H1 (cell line): Measurements from ENCODE around the gene SLC9C2. TPM values are rescaled to one million over a fixed set of nuclear protein-coding genes. Genes with fewer than 3 reads are reported as not detected.

ENCODE experiments used
- CTCF ChIA-PET: fragments of 300-600 bp; sonication (Branson Sonifier 250); formaldehyde crosslinking; loops from one replicate; lab custom pipeline; 2021; ENCODE audit not compliant: partially characterized antibody; lab: Charles Lee
- POLR2A ChIA-PET: fragments of 300-600 bp; sonication (Branson Sonifier 250); formaldehyde crosslinking; loops from one replicate; lab custom pipeline; 2021; ENCODE audit warnings: inconsistent platforms; ENCODE audit not compliant: partially characterized antibody; lab: Charles Lee
- DNase-seq, 2 experiments: peaks; one replicate each; pipeline versions ENCODE4 v3.0.0 to v3.0.0-alpha.2; 2010 to 2022; ENCODE audit warnings: low spot score in 2 of 2, low read depth in 1 of 2, mixed read lengths in 1 of 2
- FAIRE-seq: peaks from 2 replicates; lab custom pipeline; 2011; peaks lifted over from hg19 to GRCh38; lab: Jason Lieb, UNC
- H2AFZ ChIP-seq: 2 replicates; pipeline ENCODE4 v1.8.1; 2012; ENCODE audit warnings: low read length, inconsistent platforms
- H2AK5ac ChIP-seq: 2 replicates; pipeline ENCODE4 v1.6.1; 2013; ENCODE audit warnings: low read depth, low read length
- H2BK120ac ChIP-seq: replicated peaks from 2 replicates; pipeline ENCODE3; 2013; ENCODE audit warnings: low read depth, low read length, inconsistent platforms
- H2BK12ac ChIP-seq: 2 replicates; pipeline ENCODE4 v1.6.1; 2013; ENCODE audit warnings: low read depth, low read length
- H2BK15ac ChIP-seq: 2 replicates; pipeline ENCODE4 v1.6.1; 2013; ENCODE audit warnings: low read length
- H2BK20ac ChIP-seq: 2 replicates; pipeline ENCODE4 v1.6.1; 2013; ENCODE audit warnings: low read length
- H2BK5ac ChIP-seq: 2 replicates; pipeline ENCODE4 v1.6.1; 2013; ENCODE audit warnings: low read depth, low read length
- H3K14ac ChIP-seq: 2 replicates; pipeline ENCODE4 v1.6.1; 2013; ENCODE audit warnings: inconsistent platforms; ENCODE audit not compliant: insufficient read length
- H3K18ac ChIP-seq: 2 replicates; pipeline ENCODE4 v1.6.1; 2013; ENCODE audit warnings: low read length; ENCODE audit errors: extremely low read depth
- H3K23ac ChIP-seq: 2 replicates; pipeline ENCODE4 v1.6.1; 2013; ENCODE audit warnings: inconsistent platforms; ENCODE audit not compliant: insufficient read length
- H3K23me2 ChIP-seq: 2 replicates; pipeline ENCODE4 v1.6.1; 2013; ENCODE audit warnings: low read depth, low read length
- H3K27ac ChIP-seq: 2 replicates; pipeline ENCODE4 v1.6.1; 2011; ENCODE audit warnings: low read depth, low read length, inconsistent platforms
- H3K27me3 ChIP-seq, 4 experiments: replicated peaks in 1 of 4; 1 replicate in 1 of 4; 2 replicates in 3 of 4; pipeline versions ENCODE4 v1.6.1 to v1.8.1; 2011 to 2013; ENCODE audit warnings: low read length in 3 of 4, mild to moderate bottlenecking in 3 of 4, inconsistent platforms in 2 of 4, mixed read lengths in 2 of 4, moderate library complexity in 1 of 4; ENCODE audit not compliant: control insufficient read depth in 3 of 4, insufficient read depth in 3 of 4; ENCODE audit errors: extremely low read depth in 1 of 4
- H3K36me3 ChIP-seq, 4 experiments: 2 replicates each; pipeline versions ENCODE4 v1.6.1 to v1.8.1; 2011 to 2013; ENCODE audit warnings: mild to moderate bottlenecking in 4 of 4, low read length in 3 of 4, moderate library complexity in 2 of 4, control low read depth in 1 of 4, inconsistent platforms in 1 of 4; ENCODE audit not compliant: insufficient read depth in 4 of 4, control insufficient read depth in 2 of 4
- H3K4ac ChIP-seq: replicated peaks from 2 replicates; pipeline ENCODE3; 2013; ENCODE audit warnings: low read length, low read depth, mixed read lengths, inconsistent platforms; ENCODE audit not compliant: insufficient read length
- H3K4me1 ChIP-seq, 4 experiments: replicated peaks in 1 of 4; 1 replicate in 1 of 4; 2 replicates in 3 of 4; pipeline versions ENCODE4 v1.6.1 to v1.8.1; 2011 to 2013; ENCODE audit warnings: low read length in 3 of 4, inconsistent platforms in 2 of 4, mixed read lengths in 1 of 4; ENCODE audit not compliant: insufficient read depth in 4 of 4, control insufficient read depth in 3 of 4
- H3K4me2 ChIP-seq, 2 experiments: 2 replicates each; pipeline versions ENCODE4 v1.6.1 to v1.8.1; 2011 to 2013; ENCODE audit warnings: low read depth in 2 of 2, low read length in 2 of 2, control low read depth in 1 of 2, inconsistent platforms in 1 of 2, mild to moderate bottlenecking in 1 of 2; ENCODE audit not compliant: insufficient read depth in 1 of 2
- H3K4me3 ChIP-seq, 4 experiments: fragments of 200-600, 300-600 bp in 1 of 4; sonication (generic), shearing (Covaris generic), sonication (Bioruptor Twin) in 1 of 4; 2 replicates each; pipeline versions ENCODE4 v1.5.1 to v1.8.1; 2011 to 2016; ENCODE audit warnings: low read length in 4 of 4, low read depth in 3 of 4, control low read depth in 2 of 4, inconsistent platforms in 2 of 4, mild to moderate bottlenecking in 2 of 4, mixed read lengths in 1 of 4, moderate library complexity in 1 of 4; ENCODE audit not compliant: insufficient read depth in 2 of 4; ENCODE audit errors: extremely low read depth in 1 of 4
- H3K56ac ChIP-seq: replicated peaks from 2 replicates; pipeline ENCODE3; 2013; ENCODE audit warnings: low read depth, mild to moderate bottlenecking, mixed read lengths, low read length, inconsistent platforms; ENCODE audit not compliant: insufficient read length
- H3K79me1 ChIP-seq: 2 replicates; pipeline ENCODE4 v1.6.1; 2013; ENCODE audit warnings: low read depth, low read length, control low read depth
- H3K79me2 ChIP-seq, 2 experiments: 2 replicates each; pipeline versions ENCODE4 v1.6.1 to v1.8.1; 2012 to 2013; ENCODE audit warnings: low read length in 2 of 2, mild to moderate bottlenecking in 2 of 2, inconsistent platforms in 1 of 2; ENCODE audit not compliant: insufficient read depth in 2 of 2, control insufficient read depth in 1 of 2
- H3K9ac ChIP-seq, 4 experiments: replicated peaks in 1 of 4; 1 replicate in 1 of 4; 2 replicates in 3 of 4; pipeline versions ENCODE4 v1.6.1 to v1.8.1; 2011 to 2013; ENCODE audit warnings: low read depth in 3 of 4, low read length in 3 of 4, control low read depth in 2 of 4, mild to moderate bottlenecking in 2 of 4, moderate library complexity in 2 of 4, inconsistent platforms in 1 of 4; ENCODE audit errors: extremely low read depth in 1 of 4
- H3K9me3 ChIP-seq, 2 experiments: 2 replicates each; pipeline versions ENCODE4 v1.6.1 to v1.8.1; 2012 to 2013; ENCODE audit warnings: mild to moderate bottlenecking in 2 of 2, moderate library complexity in 2 of 2, control low read depth in 1 of 2, inconsistent platforms in 1 of 2, low read depth in 1 of 2, low read length in 1 of 2, mixed read lengths in 1 of 2; ENCODE audit not compliant: insufficient read depth in 2 of 2
- H4K20me1 ChIP-seq, 2 experiments: replicated peaks in 1 of 2; 2 replicates each; pipeline versions ENCODE3 to v1.8.1; 2011 to 2013; ENCODE audit warnings: inconsistent platforms in 2 of 2, low read length in 2 of 2, mild to moderate bottlenecking in 1 of 2; ENCODE audit not compliant: insufficient read depth in 2 of 2, control insufficient read depth in 1 of 2
- H4K5ac ChIP-seq: 2 replicates; pipeline ENCODE4 v1.6.1; 2013; ENCODE audit warnings: low read length, low read depth, mixed read lengths, inconsistent platforms; ENCODE audit not compliant: insufficient read length
- H4K8ac ChIP-seq: 2 replicates; pipeline ENCODE4 v1.8.0; 2013; ENCODE audit warnings: mild to moderate bottlenecking, moderate library complexity, low read length, inconsistent platforms; ENCODE audit not compliant: insufficient read depth; ENCODE audit errors: extremely low read depth
- H4K91ac ChIP-seq: replicated peaks from 2 replicates; pipeline ENCODE3; 2013; ENCODE audit warnings: low read length, mixed read lengths, inconsistent platforms; ENCODE audit not compliant: insufficient read length
- ASH2L ChIP-seq: fragments of 200-600, 300-600 bp; sonication (generic); IDR thresholded peaks from one replicate; pipeline ENCODE4 v1.7.1; 2017; ENCODE audit warnings: low read length
- HDAC2 ChIP-seq, 2 experiments: fragments of 300-600 bp in 1 of 2; sonication (generic) in 1 of 2; IDR thresholded peaks; 2 replicates each; pipeline ENCODE4 v1.6.1; 2011 to 2012; ENCODE audit warnings: low read depth in 2 of 2, low read length in 2 of 2, mild to moderate bottlenecking in 2 of 2, moderate library complexity in 2 of 2, borderline replicate concordance in 1 of 2, inconsistent platforms in 1 of 2
- JUN ChIP-seq: IDR thresholded peaks from 2 replicates; pipeline ENCODE4 v1.6.1; 2011; ENCODE audit warnings: low read depth, mild to moderate bottlenecking, improper control_type of control experiment, low read length
- NANOG ChIP-seq: IDR thresholded peaks from 2 replicates; pipeline ENCODE4 v1.6.1; 2011; ENCODE audit warnings: low read length, low read depth, mild to moderate bottlenecking, inconsistent platforms; ENCODE audit not compliant: insufficient read depth, poor library complexity, severe bottlenecking
- WGBS, 2 experiments: shearing (Covaris generic) in 1 of 2; methylation state at CpG; one replicate each; pipeline versions ENCODE4 v1.1.6 to v1.1.7; 2013 to 2015; ENCODE audit warnings: low lambda C conversion rate in 2 of 2, mixed read lengths in 2 of 2, inconsistent platforms in 1 of 2, low coverage in 1 of 2, missing lambda C conversion rate in 1 of 2; ENCODE audit not compliant: insufficient replicate concordance in 2 of 2, insufficient coverage in 1 of 2, insufficient read length in 1 of 2; ENCODE audit errors: extremely low coverage in 1 of 2, missing lambda C conversion rate in 1 of 2; 5-methylcytosine and 5-hydroxymethylcytosine counted together
- polyA plus RNA-seq, 7 experiments: library from polyadenylated mRNA; depleted of rRNA in 3 of 7; stranded (reverse) in 5 of 7; unstranded in 2 of 7; fragments of >200 nt in 5 of 7; fragments of 200-250 nt in 2 of 7; gene quantifications; 1 replicate in 5 of 7; 2 replicates in 1 of 7; 4 replicates in 1 of 7; pipeline versions ENCODE4 v1.2.1 to v1.2.3, GENCODE V29; 2011 to 2013; ENCODE audit warnings: missing spikeins in 2 of 7, mixed read lengths in 2 of 7
- total RNA-seq: library from RNA; stranded (reverse); fragmentation: NEBNext Ultra II Directional; extraction: Animal tissue kit (Norgen Biotek cat#: 25700); gene quantifications from 2 replicates; pipeline ENCODE4 v1.2.1, GENCODE V29; 2021

SLC9C2 gene
- total and polyA plus RNA-seq, 2 of the 8 experiments (the other 6 are each of a cell fraction or from before 2014, with no cell fraction given), result not detected

DNA sequence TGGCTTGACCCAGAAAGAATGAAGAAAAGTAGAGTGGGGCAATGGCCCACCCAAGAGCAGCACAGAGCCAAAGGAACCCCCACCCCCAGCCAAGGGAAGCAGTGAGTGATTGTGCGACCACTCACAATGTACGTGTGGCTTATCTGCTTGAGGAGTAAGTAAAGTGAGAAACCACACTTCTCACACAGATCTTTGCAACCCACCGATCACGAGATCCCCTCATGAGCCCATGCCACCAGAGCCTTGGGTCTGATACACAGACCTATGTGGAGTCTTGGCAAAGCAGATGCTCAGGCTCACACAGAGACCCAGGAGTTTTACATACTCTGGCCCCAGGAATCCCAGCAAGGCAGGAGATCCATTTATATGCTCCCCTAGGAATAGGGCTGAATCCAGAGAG, 14.0 kb upstream of the SLC9C2 start:
- WGBS, 2 experiments, result 88% methylated on average over 4 of the region's 4 CpGs; no CpG with 5 or more reads in 1 of the 2 experiments
- no peak for FAIRE-seq
- TF ChIP-seq HDAC2 (IDR thresholded peaks at IDR 0.05; ENCODE audit: borderline replicate concordance in 1 of 2, low read depth in 2 of 2, low read length in 2 of 2), result no peak
- TF ChIP-seq ASH2L, result no peak
- TF ChIP-seq NANOG, result no peak
- no peak for TF ChIP-seq JUN

More for the DNA sequence above, 14.0 kb upstream of the SLC9C2 start:
- Histone ChIP-seq H3K4me1 (no peaks in the 10 kb centered on the region), H2BK5ac (no peak overlapping the region), H3K27ac (no peak overlapping the region), H3K79me2 (no peaks in the 10 kb centered on the region), H3K23me2 (no peaks in the 10 kb centered on the region), H4K5ac (no peak overlapping the region), H3K4me2 (no peak overlapping the region), H4K91ac (no peak overlapping the region), H3K27me3 (no peaks in the 10 kb centered on the region), H3K14ac (no peak overlapping the region), H3K18ac (no peak overlapping the region), H3K4ac (no peak overlapping the region), H2BK120ac (no peak overlapping the region), H2BK12ac (no peak overlapping the region), H3K9me3 (peaks cover 7 to 18% of the 10 kb centered on the region in 2 experiments; a peak in 3 of 4 replicates), H4K20me1 (no peaks in the 10 kb centered on the region), H3K4me3 (no peak overlapping the region), H2BK15ac (no peak overlapping the region), H3K9ac (no peak overlapping the region), H2AFZ (no peak overlapping the region), H3K36me3 (no peaks in the 10 kb centered on the region), H3K79me1 (no peaks in the 10 kb centered on the region), H3K56ac (no peak overlapping the region), H2BK20ac (no peak overlapping the region), H3K23ac (no peak overlapping the region), H4K8ac (no peak overlapping the region), H2AK5ac (no peak overlapping the region)
- DNase-seq, result no peak
- CTCF ChIA-PET, result interaction anchor here (0.7 kb wide), 1 partner anchor 18 kb away, joined by 3 read pairs; no protein-coding TSS in a partner anchor
- POLR2A ChIA-PET, result no interaction called here
